Fibroblast of the aortic adventitia (primary cell): ENCODE results near the gene FLT3. TPM values are rescaled to one million over a fixed set of nuclear protein-coding genes. Genes with fewer than 3 reads are reported as not detected.

Source experiments
- DNase-seq: peaks from one replicate; pipeline ENCODE4 v3.0.0-alpha.2; 2010; ENCODE audit warnings: low read depth
- H3K4me3 ChIP-seq: 2 replicates; pipeline ENCODE4 v1.5.1; 2011; ENCODE audit warnings: low read depth, mild to moderate bottlenecking, control low read depth, low read length, moderate library complexity
- small RNA-seq: library from RNA; depleted of rRNA; stranded (forward); fragments of <200 nt; gene quantifications from one replicate; pipeline ENCODE3, GENCODE V24; 2012
- total RNA-seq: library from RNA; depleted of rRNA; stranded (reverse); fragments of >200 nt; gene quantifications from 2 replicates; pipeline ENCODE4 v1.2.3, GENCODE V29; 2012; ENCODE audit warnings: low replicate concordance
- TF ChIP-seq, protein P1 (sequence below): IDR thresholded peaks from 2 replicates; pipeline ENCODE4 v1.5.1; 2011; ENCODE audit warnings: mild to moderate bottlenecking, low read length, control low read depth, inconsistent platforms; ENCODE audit not compliant: insufficient read depth

Gene FLT3
- total RNA-seq, 1 donor = not detected

DNA sequence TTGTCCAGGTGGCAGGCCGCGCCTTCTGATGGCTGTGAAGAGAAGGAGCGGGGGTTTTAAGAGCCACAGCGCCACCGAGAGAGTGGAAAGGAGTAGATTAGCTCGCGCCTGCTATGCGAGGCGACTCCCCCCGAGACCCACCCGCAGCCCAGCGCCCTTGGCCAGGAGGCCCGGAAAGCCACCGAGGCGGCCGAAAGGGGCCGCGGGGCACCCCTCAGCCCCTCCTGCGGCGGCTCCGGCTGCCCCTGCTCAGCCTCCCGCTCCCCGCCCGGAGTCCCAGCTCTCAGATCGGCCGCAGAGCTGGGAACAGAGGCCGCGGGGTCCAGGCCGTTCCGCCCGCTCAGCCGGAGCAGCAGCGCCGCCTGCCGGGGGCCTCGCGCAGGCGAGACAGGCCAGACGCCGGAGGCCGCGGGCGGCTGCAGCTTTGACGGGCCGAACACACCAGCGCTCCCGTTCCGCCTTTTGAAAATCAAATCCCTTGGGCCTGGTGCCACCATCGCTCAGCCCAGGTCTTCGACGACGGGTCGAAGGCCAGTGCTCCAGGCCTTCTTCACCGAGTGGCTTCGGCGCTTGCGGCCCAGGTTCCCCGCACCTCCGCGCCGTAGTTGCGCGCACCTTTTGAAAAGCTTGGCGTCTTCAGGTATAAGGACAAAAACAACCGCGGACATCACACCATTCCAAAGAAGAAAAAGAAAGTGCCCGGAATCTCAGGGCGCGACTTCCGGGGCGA is 146.5 kb downstream of the FLT3 start:
- peak overlapping the region; percentile 47 for H3K4me3 ChIP-seq
- TF ChIP-seq, protein P1, sequence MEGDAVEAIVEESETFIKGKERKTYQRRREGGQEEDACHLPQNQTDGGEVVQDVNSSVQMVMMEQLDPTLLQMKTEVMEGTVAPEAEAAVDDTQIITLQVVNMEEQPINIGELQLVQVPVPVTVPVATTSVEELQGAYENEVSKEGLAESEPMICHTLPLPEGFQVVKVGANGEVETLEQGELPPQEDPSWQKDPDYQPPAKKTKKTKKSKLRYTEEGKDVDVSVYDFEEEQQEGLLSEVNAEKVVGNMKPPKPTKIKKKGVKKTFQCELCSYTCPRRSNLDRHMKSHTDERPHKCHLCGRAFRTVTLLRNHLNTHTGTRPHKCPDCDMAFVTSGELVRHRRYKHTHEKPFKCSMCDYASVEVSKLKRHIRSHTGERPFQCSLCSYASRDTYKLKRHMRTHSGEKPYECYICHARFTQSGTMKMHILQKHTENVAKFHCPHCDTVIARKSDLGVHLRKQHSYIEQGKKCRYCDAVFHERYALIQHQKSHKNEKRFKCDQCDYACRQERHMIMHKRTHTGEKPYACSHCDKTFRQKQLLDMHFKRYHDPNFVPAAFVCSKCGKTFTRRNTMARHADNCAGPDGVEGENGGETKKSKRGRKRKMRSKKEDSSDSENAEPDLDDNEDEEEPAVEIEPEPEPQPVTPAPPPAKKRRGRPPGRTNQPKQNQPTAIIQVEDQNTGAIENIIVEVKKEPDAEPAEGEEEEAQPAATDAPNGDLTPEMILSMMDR = peak; percentile 61
- DNase-seq = peak; percentile 45

Small RNA genes within 50 kb of the gene (small RNA-seq; reads per million reads assigned to genes)
- not detected for gene RN7SL272P

Other genes starting within 250 kb of the FLT3 start
- gene PDX1, start 180.6 kb downstream of the FLT3 start, total RNA-seq = not detected in 2 replicates
- not detected in 2 replicates for gene CDX2, start 131.3 kb downstream of the FLT3 start, total RNA-seq
- not detected in 2 replicates for gene URAD, start 111.9 kb downstream of the FLT3 start, total RNA-seq
- gene PAN3, start 38.0 kb upstream of the FLT3 start, total RNA-seq = 19.4 and 22.8 TPM in 2 replicates